SK-N-SH (cell line): ENCODE data around the gene UPF2. TPM values are rescaled to one million over a fixed set of nuclear protein-coding genes. Genes with fewer than 3 reads are reported as not detected.

Experiments
- CTCF ChIA-PET: fragments of 300-600, 350-600 bp; formaldehyde crosslinking; extraction: SDS; loops from one replicate; lab custom pipeline; 2021; lab: Yijun Ruan, JAX
- POLR2A ChIA-PET: fragments of 350-600 bp; sonication (Branson Sonifier 250); formaldehyde crosslinking; extraction: SDS; loops from one replicate; lab custom pipeline; 2020; ENCODE audit warnings: antibody characterized with exemption, inconsistent platforms; lab: Yijun Ruan, JAX
- DNase-seq: peaks from one replicate; pipeline ENCODE4 v3.0.0; 2012
- H2AFZ ChIP-seq: fragments of 200-600 bp; sonication (generic); 2 replicates; pipeline ENCODE4 v1.8.1; 2016; ENCODE audit warnings: antibody characterized with exemption, mild to moderate bottlenecking, low read depth
- H3F3A ChIP-seq: fragments of 200-600 bp; sonication (generic); replicated peaks from 2 replicates; pipeline ENCODE3; 2016; ENCODE audit warnings: antibody characterized with exemption, mild to moderate bottlenecking; ENCODE audit not compliant: insufficient read depth
- H3K27ac ChIP-seq, 2 experiments: fragments of 200-500 bp in 1 of 2; fragments of 200-600 bp in 1 of 2; sonication (Bioruptor generic) in 1 of 2; sonication (generic), shearing (Covaris generic) in 1 of 2; 2 replicates each; pipeline versions ENCODE4 v1.5.1 to v1.6.1; 2014 to 2016; ENCODE audit warnings: low read depth in 2 of 2, inconsistent platforms in 1 of 2, low read length in 1 of 2, mild to moderate bottlenecking in 1 of 2, mixed read lengths in 1 of 2
- H3K27me3 ChIP-seq: fragments of 200-600 bp; sonication (generic), shearing (Covaris generic); 2 replicates; pipeline ENCODE4 v1.6.1; 2016; ENCODE audit warnings: mixed run types; ENCODE audit not compliant: insufficient read depth
- H3K36me3 ChIP-seq, 2 experiments: fragments of 200-500 bp in 1 of 2; fragments of 200-600 bp in 1 of 2; sonication (Bioruptor generic) in 1 of 2; sonication (generic) in 1 of 2; replicated peaks in 1 of 2; 2 replicates each; pipeline versions ENCODE3 to v1.5.1; 2014 to 2016; ENCODE audit warnings: low read length in 1 of 2, mild to moderate bottlenecking in 1 of 2; ENCODE audit not compliant: insufficient read depth in 2 of 2, control insufficient read depth in 1 of 2
- H3K4me1 ChIP-seq, 2 experiments: fragments of 200-500 bp in 1 of 2; fragments of 200-600 bp in 1 of 2; sonication (Bioruptor generic) in 1 of 2; sonication (generic), shearing (Covaris generic) in 1 of 2; 2 replicates each; pipeline versions ENCODE4 v1.5.1 to v1.6.1; 2014 to 2016; ENCODE audit warnings: low read depth in 1 of 2, low read length in 1 of 2, mixed run types in 1 of 2; ENCODE audit not compliant: insufficient read depth in 2 of 2, control insufficient read depth in 1 of 2
- H3K4me2 ChIP-seq: fragments of 200-600 bp; sonication (generic), shearing (Covaris generic); 2 replicates; pipeline ENCODE4 v1.6.1; 2017; ENCODE audit warnings: mixed run types
- H3K4me3 ChIP-seq, 2 experiments: fragments of 200-500 bp in 1 of 2; fragments of 200-600 bp in 1 of 2; sonication (Bioruptor generic) in 1 of 2; sonication (generic), shearing (Covaris generic) in 1 of 2; 2 replicates each; pipeline versions ENCODE4 v1.5.1 to v1.8.1; 2014 to 2016; ENCODE audit warnings: low read depth in 2 of 2, inconsistent platforms in 1 of 2, low read length in 1 of 2, mild to moderate bottlenecking in 1 of 2, mixed read lengths in 1 of 2, moderate library complexity in 1 of 2
- H3K79me2 ChIP-seq: fragments of 200-600 bp; sonication (generic); 2 replicates; pipeline ENCODE4 v1.8.1; 2017; ENCODE audit warnings: mild to moderate bottlenecking; ENCODE audit not compliant: insufficient read depth
- H3K9ac ChIP-seq: fragments of 200-600 bp; sonication (generic); 2 replicates; pipeline ENCODE4 v1.6.1; 2017; ENCODE audit warnings: mixed run types
- H3K9me2 ChIP-seq: fragments of 200-600 bp; sonication (generic); 2 replicates; pipeline ENCODE4 v1.6.1; 2017; ENCODE audit warnings: mixed run types
- H3K9me3 ChIP-seq: fragments of 200-600 bp; sonication (generic); 2 replicates; pipeline ENCODE4 v1.6.1; 2017; ENCODE audit warnings: mixed run types, mild to moderate bottlenecking, moderate library complexity
- H4K20me1 ChIP-seq: fragments of 200-600 bp; sonication (generic); 2 replicates; pipeline ENCODE4 v1.6.1; 2017; ENCODE audit warnings: mild to moderate bottlenecking, mixed run types; ENCODE audit not compliant: insufficient read depth
- ELF1 ChIP-seq: IDR thresholded peaks from 2 replicates; pipeline ENCODE4 v1.4.0; 2012
- GABPA ChIP-seq: IDR thresholded peaks from 2 replicates; pipeline ENCODE4 v1.4.0; 2012; ENCODE audit warnings: low read depth, mild to moderate bottlenecking
- GATA2 ChIP-seq: sonication (generic); formaldehyde crosslinking; IDR thresholded peaks from 2 replicates; pipeline ENCODE4 v1.5.0; 2020; ENCODE audit warnings: mild to moderate bottlenecking, missing genetic modification reagents
- NRF1 ChIP-seq: IDR thresholded peaks from 2 replicates; pipeline ENCODE4 v1.6.1; 2012; ENCODE audit warnings: low read depth, mild to moderate bottlenecking, low read length
- POLR2AphosphoS5 ChIP-seq: IDR thresholded peaks from 2 replicates; pipeline ENCODE4 v1.6.1; 2012; ENCODE audit warnings: low read depth, low read length
- TCF12 ChIP-seq: IDR thresholded peaks from 2 replicates; pipeline ENCODE4 v1.4.0; 2012
- YY1 ChIP-seq: IDR thresholded peaks from 2 replicates; pipeline ENCODE4 v1.4.0; 2012; ENCODE audit warnings: low read depth, mild to moderate bottlenecking
- WGBS: methylation state at CpG from one replicate; pipeline ENCODE4 v1.1.6; 2017; ENCODE audit warnings: low lambda C conversion rate; 5-methylcytosine and 5-hydroxymethylcytosine counted together
- polyA plus RNA-seq, 3 experiments: library from polyadenylated mRNA; depleted of rRNA; stranded (reverse); fragments of >200 nt; gene quantifications; 2 replicates each; pipeline ENCODE4 v1.2.3, GENCODE V29; 2012
- TF ChIP-seq, protein P1 (sequence below): fragments of 200-600 bp; sonication (generic); IDR thresholded peaks from 2 replicates; pipeline ENCODE4 v1.6.1; 2017; ENCODE audit warnings: antibody characterized with exemption, mild to moderate bottlenecking, moderate library complexity

Gene UPF2
- polyA plus RNA-seq, 1 of the 3 experiments (the other 2 are of a cell fraction): 4.7 TPM

DNA sequence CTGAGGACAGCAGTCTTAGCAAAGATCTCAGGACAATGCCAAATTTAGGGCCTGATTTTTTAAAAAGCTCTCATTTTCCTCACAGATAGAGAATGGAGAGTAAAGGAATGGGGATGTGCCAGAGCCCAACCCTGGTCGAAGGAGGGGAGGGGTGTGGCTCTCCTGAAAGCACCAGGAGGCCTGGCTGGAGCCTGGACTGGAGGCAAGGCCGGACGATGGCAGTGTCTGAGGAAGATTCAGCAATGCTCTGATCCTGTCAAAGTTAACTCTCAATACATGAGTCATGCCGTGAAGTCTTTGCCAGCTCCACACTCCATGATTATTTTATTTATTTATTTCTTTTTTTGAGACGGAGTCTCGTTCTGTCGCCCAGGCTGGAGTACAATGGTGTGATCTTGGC lies 108.3 kb downstream of the UPF2 start:
- no peak for DNase-seq
- WGBS: 94% methylated on average over 7 of the region's 7 CpGs

DNA sequence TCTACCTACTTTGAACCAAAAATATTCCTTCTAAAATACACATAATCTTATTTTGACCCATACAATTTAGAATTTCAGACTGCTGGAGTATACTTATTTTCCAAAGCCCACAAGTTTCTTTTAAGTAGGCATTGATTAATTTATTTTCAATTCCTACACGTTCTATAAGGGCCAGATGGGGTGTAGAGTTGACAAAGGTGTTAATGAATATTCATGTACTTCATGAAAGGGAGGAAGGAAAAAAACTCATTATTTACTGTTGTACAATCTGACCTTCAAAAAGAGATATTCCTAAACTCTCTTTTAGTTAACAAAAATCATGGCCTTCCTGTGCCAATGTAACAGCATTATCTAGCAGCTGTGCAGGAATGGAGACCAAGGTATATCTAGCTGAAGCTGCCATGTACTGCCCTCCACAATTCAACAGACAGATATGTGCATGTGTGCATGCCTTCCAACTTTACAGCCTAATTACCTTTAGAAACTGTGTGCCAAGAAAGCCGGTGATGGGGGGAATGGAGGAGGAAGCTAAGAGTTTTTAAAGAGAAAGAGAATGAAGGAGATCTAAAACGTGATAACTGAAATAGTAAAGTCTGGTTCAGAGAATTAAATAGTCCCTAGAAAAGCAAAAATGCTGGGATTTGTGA lies 108.9 kb downstream of the UPF2 start:
- Histone ChIP-seq H3K9me3 (no peaks in the 10 kb centered on the region), H2AFZ (no peak overlapping the region), H3K4me2 (no peak overlapping the region), H3K27ac (no peak overlapping the region)
- TF ChIP-seq YY1 (no peak), ELF1 (no peak)
- TF ChIP-seq, all 33 proteins: peak for 0
- H3K4me1 ChIP-seq: no peaks in the 10 kb centered on the region
- CTCF ChIA-PET: no interaction called here
- H3K4me3 ChIP-seq: no peak overlapping the region
- WGBS: 82% methylated on average over 3 of the region's 3 CpGs
- no peak for DNase-seq
- H3K27me3 ChIP-seq: no peaks in the 10 kb centered on the region
- no peak overlapping the region for H3K9ac ChIP-seq
- peaks cover 45 to 62% of the 10 kb centered on the region in 2 experiments for H3K36me3 ChIP-seq
- no peaks in the 10 kb centered on the region for H3K9me2 ChIP-seq
- H3K79me2 ChIP-seq: no peaks in the 10 kb centered on the region
- H3F3A ChIP-seq: peaks cover 3% of the 10 kb centered on the region
- no peaks in the 10 kb centered on the region for H4K20me1 ChIP-seq
- POLR2A ChIA-PET: no interaction called here

More for the DNA sequence above, 108.3 kb downstream of the UPF2 start:
- Histone ChIP-seq H3K9me2 (no peaks in the 10 kb centered on the region), H3K36me3 (peaks cover 41 to 60% of the 10 kb centered on the region in 2 experiments), H3K27ac (no peak overlapping the region), H3K4me2 (no peak overlapping the region), H3K79me2 (no peaks in the 10 kb centered on the region), H3K4me3 (no peak overlapping the region), H3K27me3 (no peaks in the 10 kb centered on the region), H3K4me1 (no peaks in the 10 kb centered on the region), H3K9me3 (no peaks in the 10 kb centered on the region), H3F3A (peaks cover 3% of the 10 kb centered on the region), H4K20me1 (no peaks in the 10 kb centered on the region), H3K9ac (no peak overlapping the region), H2AFZ (no peak overlapping the region)
- CTCF ChIA-PET: no interaction called here
- TF ChIP-seq NRF1: no peak
- no peak for TF ChIP-seq GATA2 (CRISPR knock-in tag)
- TF ChIP-seq, protein P1, sequence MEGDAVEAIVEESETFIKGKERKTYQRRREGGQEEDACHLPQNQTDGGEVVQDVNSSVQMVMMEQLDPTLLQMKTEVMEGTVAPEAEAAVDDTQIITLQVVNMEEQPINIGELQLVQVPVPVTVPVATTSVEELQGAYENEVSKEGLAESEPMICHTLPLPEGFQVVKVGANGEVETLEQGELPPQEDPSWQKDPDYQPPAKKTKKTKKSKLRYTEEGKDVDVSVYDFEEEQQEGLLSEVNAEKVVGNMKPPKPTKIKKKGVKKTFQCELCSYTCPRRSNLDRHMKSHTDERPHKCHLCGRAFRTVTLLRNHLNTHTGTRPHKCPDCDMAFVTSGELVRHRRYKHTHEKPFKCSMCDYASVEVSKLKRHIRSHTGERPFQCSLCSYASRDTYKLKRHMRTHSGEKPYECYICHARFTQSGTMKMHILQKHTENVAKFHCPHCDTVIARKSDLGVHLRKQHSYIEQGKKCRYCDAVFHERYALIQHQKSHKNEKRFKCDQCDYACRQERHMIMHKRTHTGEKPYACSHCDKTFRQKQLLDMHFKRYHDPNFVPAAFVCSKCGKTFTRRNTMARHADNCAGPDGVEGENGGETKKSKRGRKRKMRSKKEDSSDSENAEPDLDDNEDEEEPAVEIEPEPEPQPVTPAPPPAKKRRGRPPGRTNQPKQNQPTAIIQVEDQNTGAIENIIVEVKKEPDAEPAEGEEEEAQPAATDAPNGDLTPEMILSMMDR: no peak
- POLR2A ChIA-PET: no interaction called here

DNA sequence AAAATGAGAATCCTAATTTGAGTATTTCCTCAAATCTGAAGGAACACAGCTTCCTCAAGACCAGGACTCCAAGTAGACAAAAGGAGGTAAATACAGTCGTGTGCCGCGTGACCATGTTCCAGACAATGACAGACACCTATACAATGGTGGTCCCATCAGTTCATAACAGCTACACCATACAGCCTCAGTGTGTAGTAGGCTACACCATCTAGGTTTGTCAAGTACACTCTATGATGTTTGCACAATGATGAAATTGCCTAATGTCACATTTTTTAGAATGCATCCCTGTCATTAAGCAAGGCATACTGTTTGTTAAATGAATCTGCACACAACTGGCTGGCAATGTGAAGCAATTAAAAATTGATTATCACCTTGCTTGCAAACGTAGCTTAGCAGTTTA lies 111.6 kb downstream of the UPF2 start:
- TF ChIP-seq GABPA (no peak), POLR2AphosphoS5 (no peak), TCF12 (no peak), NRF1 (no peak)
- 92% methylated on average over 4 of the region's 4 CpGs for WGBS
- no peak overlapping the region for H3K4me2 ChIP-seq
- no peak overlapping the region for H3K27ac ChIP-seq
- no peaks in the 10 kb centered on the region for H3K9me2 ChIP-seq
- DNase-seq: no peak
- H3K9ac ChIP-seq: no peak overlapping the region
- H3K9me3 ChIP-seq: no peaks in the 10 kb centered on the region
- no peaks in the 10 kb centered on the region for H3K27me3 ChIP-seq
- H3K4me3 ChIP-seq: no peak overlapping the region
- peaks cover 53 to 65% of the 10 kb centered on the region in 2 experiments for H3K36me3 ChIP-seq
- CTCF ChIA-PET: interaction anchor here (1.6 to 1.9 kb wide), 2 partner anchors 13 to 148 kb away, joined by 3 to 8 read pairs; no protein-coding TSS in a partner anchor
- peaks cover 3% of the 10 kb centered on the region for H3F3A ChIP-seq
- H3K4me1 ChIP-seq: no peaks in the 10 kb centered on the region; a peak in 1 of 4 replicates
- no peak overlapping the region for H2AFZ ChIP-seq
- no peaks in the 10 kb centered on the region for H3K79me2 ChIP-seq
- H4K20me1 ChIP-seq: no peaks in the 10 kb centered on the region
- POLR2A ChIA-PET: no interaction called here
